B cell (primary cell): ENCODE results near the gene DPYD. TPM values are rescaled to one million over a fixed set of nuclear protein-coding genes. Genes with fewer than 3 reads are reported as not detected.

Experiments used
- ATAC-seq: fragments of 200-7000 bp; cut with Tn5 transposase; one replicate; pipeline ENCODE4 v1.10.0; 2021; ENCODE audit warnings: low read depth, mild to moderate bottlenecking, moderate number of reproducible peaks, moderate library complexity
- CTCF ChIA-PET: fragments of 350-600 bp; sonication (Branson Sonifier 250); formaldehyde crosslinking; loops from one replicate; lab custom pipeline; 2021; ENCODE audit warnings: antibody characterized with exemption, inconsistent platforms; lab: Charles Lee
- POLR2A ChIA-PET: fragments of 350-600 bp; sonication (Branson Sonifier 250); formaldehyde crosslinking; loops from one replicate; lab custom pipeline; 2021; ENCODE audit warnings: antibody characterized with exemption; lab: Charles Lee
- DNase-seq: peaks from one replicate; pipeline ENCODE4 v3.0.0; 2013
- H2AFZ ChIP-seq: 2 replicates; pipeline ENCODE4 v1.6.1; 2012; ENCODE audit warnings: mild to moderate bottlenecking, low read depth, low read length; ENCODE audit not compliant: insufficient read depth, poor library complexity, severe bottlenecking
- H3K27ac ChIP-seq, 2 donors: 1 replicate in 1 of 2; 2 replicates in 1 of 2; pipeline ENCODE4 v1.5.1; 2012 to 2013; ENCODE audit warnings: low read length in 2 of 2, mild to moderate bottlenecking in 2 of 2, moderate library complexity in 1 of 2
- H3K27me3 ChIP-seq, 4 experiments: fragments of 200-600 bp in 1 of 4; sonication (generic) in 1 of 4; replicated peaks in 1 of 4; 1 replicate in 2 of 4; 2 replicates in 2 of 4; pipeline versions ENCODE4 v1.6.1 to v1.7.0; 2013 to 2016; ENCODE audit warnings: low read length in 3 of 4, mild to moderate bottlenecking in 2 of 4, mixed read lengths in 1 of 4, moderate library complexity in 1 of 4; ENCODE audit not compliant: insufficient read depth in 4 of 4, control insufficient read depth in 3 of 4; ENCODE audit errors: control extremely low read depth in 1 of 4
- H3K36me3 ChIP-seq, 2 experiments: replicated peaks in 1 of 2; 1 replicate in 1 of 2; 2 replicates in 1 of 2; pipeline versions ENCODE4 v1.6.1 to v1.7.1; 2013; ENCODE audit warnings: low read length in 1 of 2; ENCODE audit not compliant: insufficient read depth in 2 of 2, control insufficient read depth in 1 of 2; ENCODE audit errors: control extremely low read depth in 1 of 2, extremely low read depth in 1 of 2
- H3K4me1 ChIP-seq, 2 donors: fragments of 200-600 bp in 1 of 2; sonication (generic) in 1 of 2; 1 replicate in 1 of 2; 2 replicates in 1 of 2; pipeline versions ENCODE4 v1.5.1 to v1.6.1; 2013 to 2017; ENCODE audit warnings: low read length in 2 of 2; ENCODE audit not compliant: control insufficient read depth in 2 of 2, insufficient read depth in 2 of 2
- H3K4me2 ChIP-seq: replicated peaks from 2 replicates; pipeline ENCODE3; 2012; ENCODE audit warnings: mild to moderate bottlenecking, low read depth, low read length; ENCODE audit not compliant: poor library complexity, severe bottlenecking
- H3K4me3 ChIP-seq, 5 experiments: fragments of 200-600 bp in 1 of 5; sonication (generic) in 1 of 5; 1 replicate in 3 of 5; 2 replicates in 2 of 5; pipeline versions ENCODE4 v1.5.1 to v1.7.0; 2011 to 2016; ENCODE audit warnings: low read length in 4 of 5, mild to moderate bottlenecking in 4 of 5, low read depth in 2 of 5, control low read depth in 1 of 5, moderate library complexity in 1 of 5; ENCODE audit not compliant: insufficient read depth in 1 of 5; ENCODE audit errors: control extremely low read depth in 1 of 5, extremely low read depth in 1 of 5
- H3K79me2 ChIP-seq: fragments of 200-600 bp; sonication (generic); one replicate; pipeline ENCODE4 v1.6.0; 2016; ENCODE audit warnings: low read length; ENCODE audit not compliant: control insufficient read depth, insufficient read depth
- H3K9ac ChIP-seq: fragments of 200-600 bp; sonication (generic); 2 replicates; pipeline ENCODE4 v1.6.1; 2017; ENCODE audit warnings: mild to moderate bottlenecking, low read length, moderate library complexity
- H3K9me3 ChIP-seq, 3 donors: one replicate each; pipeline versions ENCODE4 v1.6.1 to v1.7.1; 2013; ENCODE audit warnings: low read length in 2 of 3; ENCODE audit not compliant: control insufficient read depth in 2 of 3, insufficient read depth in 1 of 3; ENCODE audit errors: control extremely low read depth in 1 of 3
- H4K20me1 ChIP-seq: 2 replicates; pipeline ENCODE4 v1.6.0; 2012; ENCODE audit warnings: mild to moderate bottlenecking, low read length; ENCODE audit not compliant: insufficient read depth, control insufficient read depth, poor library complexity, severe bottlenecking
- H3K27ac Mint-ChIP-seq: one replicate; pipeline ENCODE4 v1.8.0; 2021; ENCODE audit warnings: mixed read lengths
- H3K27me3 Mint-ChIP-seq: one replicate; pipeline ENCODE4 v1.8.0; 2021; ENCODE audit warnings: mixed read lengths
- H3K4me1 Mint-ChIP-seq: one replicate; pipeline ENCODE4 v1.8.0; 2021; ENCODE audit warnings: mixed read lengths
- H3K4me3 Mint-ChIP-seq: one replicate; pipeline ENCODE4 v1.8.0; 2021; ENCODE audit warnings: mixed read lengths
- H3K9me3 Mint-ChIP-seq: one replicate; pipeline ENCODE4 v1.8.0; 2022; ENCODE audit warnings: mixed read lengths; ENCODE audit not compliant: insufficient read depth
- EZH2 ChIP-seq: IDR thresholded peaks from 2 replicates; pipeline ENCODE4 v1.6.1; 2012; ENCODE audit warnings: borderline replicate concordance, low read depth, mild to moderate bottlenecking, moderate library complexity, low read length; ENCODE audit not compliant: insufficient read depth, poor library complexity, severe bottlenecking
- WGBS: methylation state at CpG from one replicate; pipeline ENCODE4 v1.1.5; 2013; ENCODE audit warnings: missing lambda C conversion rate; ENCODE audit not compliant: insufficient coverage; 5-methylcytosine and 5-hydroxymethylcytosine counted together
- intact Hi-C: fragments of 100-400 bp; cut with micrococcal nuclease; formaldehyde crosslinking; loops from one replicate; pipeline ENCODE4 v1.10.0; 2022
- polyA plus RNA-seq: library from polyadenylated mRNA; depleted of rRNA; stranded (reverse); fragments of >200 nt; gene quantifications from 2 replicates; pipeline ENCODE4 v1.2.3, GENCODE V29; 2012
- total RNA-seq, 2 donors: library from RNA; stranded (reverse); fragments of 120-200 nt in 1 of 2; gene quantifications; 1 replicate in 1 of 2; 2 replicates in 1 of 2; pipeline versions ENCODE4 v1.2.3 to v1.2.4, GENCODE V29; 2013 to 2022
- TF ChIP-seq, protein P1 (sequence below): fragments of 200-600 bp; IDR thresholded peaks from one replicate; pipeline ENCODE4 v1.8.0; 2022; ENCODE audit warnings: antibody characterized with exemption, mild to moderate bottlenecking

DPYD gene
- total and polyA plus RNA-seq, 2 donors (not counting 1 experiment from before 2014, with no cell fraction given): 4.2 to 19.0 TPM

GRCh38 chr1:97516588-97516987, 404.2 kb downstream of the DPYD start:
- Mint-ChIP-seq H3K27ac (no peak overlapping the region), H3K27me3 (no peaks in the 10 kb centered on the region), H3K4me1 (no peaks in the 10 kb centered on the region), H3K4me3 (no peak overlapping the region), H3K9me3 (peaks cover 3% of the 10 kb centered on the region)
- Histone ChIP-seq H3K9ac (no peak overlapping the region), H2AFZ (no peak overlapping the region), H3K9me3 (no peaks in the 10 kb centered on the region), H3K4me3 (no peak overlapping the region), H3K36me3 (no peaks in the 10 kb centered on the region), H3K4me1 (no peaks in the 10 kb centered on the region), H3K27ac (no peak overlapping the region), H3K4me2 (no peak overlapping the region), H3K27me3 (no peaks in the 10 kb centered on the region), H3K79me2 (no peaks in the 10 kb centered on the region), H4K20me1 (no peaks in the 10 kb centered on the region)
- CTCF ChIA-PET: no interaction called here
- WGBS: no CpG with 5 or more reads among the region's 2 CpGs
- intact Hi-C loops: no loop called here
- POLR2A ChIA-PET: no interaction called here
- TF ChIP-seq, protein P1, sequence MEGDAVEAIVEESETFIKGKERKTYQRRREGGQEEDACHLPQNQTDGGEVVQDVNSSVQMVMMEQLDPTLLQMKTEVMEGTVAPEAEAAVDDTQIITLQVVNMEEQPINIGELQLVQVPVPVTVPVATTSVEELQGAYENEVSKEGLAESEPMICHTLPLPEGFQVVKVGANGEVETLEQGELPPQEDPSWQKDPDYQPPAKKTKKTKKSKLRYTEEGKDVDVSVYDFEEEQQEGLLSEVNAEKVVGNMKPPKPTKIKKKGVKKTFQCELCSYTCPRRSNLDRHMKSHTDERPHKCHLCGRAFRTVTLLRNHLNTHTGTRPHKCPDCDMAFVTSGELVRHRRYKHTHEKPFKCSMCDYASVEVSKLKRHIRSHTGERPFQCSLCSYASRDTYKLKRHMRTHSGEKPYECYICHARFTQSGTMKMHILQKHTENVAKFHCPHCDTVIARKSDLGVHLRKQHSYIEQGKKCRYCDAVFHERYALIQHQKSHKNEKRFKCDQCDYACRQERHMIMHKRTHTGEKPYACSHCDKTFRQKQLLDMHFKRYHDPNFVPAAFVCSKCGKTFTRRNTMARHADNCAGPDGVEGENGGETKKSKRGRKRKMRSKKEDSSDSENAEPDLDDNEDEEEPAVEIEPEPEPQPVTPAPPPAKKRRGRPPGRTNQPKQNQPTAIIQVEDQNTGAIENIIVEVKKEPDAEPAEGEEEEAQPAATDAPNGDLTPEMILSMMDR: no peak
- no peak for TF ChIP-seq EZH2
- no peak for ATAC-seq
- no peak for DNase-seq

- Mint-ChIP-seq H3K9me3 (no peaks in the 10 kb centered on the region), H3K27ac (no peak overlapping the region), H3K27me3 (no peaks in the 10 kb centered on the region), H3K4me3 (no peak overlapping the region), H3K4me1 (peaks cover 7% of the 10 kb centered on the region)
- POLR2A ChIA-PET: no interaction called here
- Histone ChIP-seq H3K4me3 (no peak overlapping the region), H3K27me3 (no peaks in the 10 kb centered on the region), H3K9ac (no peak overlapping the region), H3K4me2 (no peak overlapping the region), H3K4me1 (peaks cover 0 to 4% of the 10 kb centered on the region in 2 donors), H2AFZ (no peak overlapping the region), H4K20me1 (no peaks in the 10 kb centered on the region), H3K36me3 (no peaks in the 10 kb centered on the region), H3K27ac (no peak overlapping the region), H3K79me2 (no peaks in the 10 kb centered on the region), H3K9me3 (no peaks in the 10 kb centered on the region)
- TF ChIP-seq EZH2: no peak
- TF ChIP-seq, protein P1: no peak
- 94% methylated on average over 7 of the region's 7 CpGs for WGBS
- ATAC-seq (no peak), DNase-seq (no peak)
- intact Hi-C loops: no loop called here
- CTCF ChIA-PET: no interaction called here
Measured at GRCh38 chr1:97508653-97509218, 412.1 kb downstream of the DPYD start.
